SKM-1 treated with dmso at 0.1 percent for 144 hours (cell line): ENCODE measurements around the gene PSMB7.
A peak's percentile ranks its signal among the peaks of the same experiment; 100 is the strongest.
"Not testable (repeated sequence)": the region's sequence is repeated elsewhere in the genome, so short reads cannot be mapped to it uniquely, and the experiment has no call there.

Experiments
- DNase-seq: peaks from one replicate; lab custom pipeline; 2025; ENCODE audit not compliant: unreplicated experiment; lab: John Stamatoyannopoulos, UW

Gene PSMB7

DNA sequence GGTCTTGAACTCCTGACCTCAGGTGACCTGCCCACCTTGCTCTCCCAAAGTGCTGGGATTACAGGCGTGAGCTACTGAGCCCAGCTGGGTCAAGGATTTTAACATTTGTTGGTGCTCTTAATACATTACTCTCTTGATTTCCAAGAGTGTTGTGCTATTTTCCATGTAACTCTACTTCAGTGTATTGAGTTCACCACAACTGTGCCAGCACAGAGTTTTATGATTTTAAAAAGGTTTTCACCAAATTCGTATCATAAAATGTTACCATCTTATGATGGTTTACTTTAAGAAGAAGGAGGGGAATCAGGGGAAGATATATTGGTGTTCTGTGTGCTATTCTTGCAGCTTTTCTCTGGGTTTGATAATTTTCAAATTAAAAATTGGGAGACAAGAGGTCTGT, 28.4 kb upstream of the PSMB7 start:
- DNase-seq: no peak

DNA sequence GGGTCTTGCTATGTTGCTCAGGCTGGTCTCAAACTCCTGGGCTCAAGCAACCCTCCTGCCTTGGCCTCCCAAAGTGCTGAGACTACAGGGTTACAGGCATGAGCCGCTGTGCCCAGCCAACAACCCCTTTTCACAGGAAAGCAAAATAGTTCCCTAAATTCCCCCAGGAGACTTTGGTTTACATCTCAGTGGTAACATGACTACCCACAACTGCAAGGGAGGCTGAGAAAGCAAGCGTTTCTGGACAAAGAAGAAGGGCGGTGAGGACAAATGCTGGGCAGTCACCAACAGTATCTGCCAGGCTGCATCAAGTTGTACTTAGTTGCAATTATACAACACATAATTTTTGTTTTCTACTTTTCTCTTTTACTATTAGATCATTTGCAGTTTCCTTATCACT, 27.6 kb upstream of the PSMB7 start:
- DNase-seq: no peak

DNA sequence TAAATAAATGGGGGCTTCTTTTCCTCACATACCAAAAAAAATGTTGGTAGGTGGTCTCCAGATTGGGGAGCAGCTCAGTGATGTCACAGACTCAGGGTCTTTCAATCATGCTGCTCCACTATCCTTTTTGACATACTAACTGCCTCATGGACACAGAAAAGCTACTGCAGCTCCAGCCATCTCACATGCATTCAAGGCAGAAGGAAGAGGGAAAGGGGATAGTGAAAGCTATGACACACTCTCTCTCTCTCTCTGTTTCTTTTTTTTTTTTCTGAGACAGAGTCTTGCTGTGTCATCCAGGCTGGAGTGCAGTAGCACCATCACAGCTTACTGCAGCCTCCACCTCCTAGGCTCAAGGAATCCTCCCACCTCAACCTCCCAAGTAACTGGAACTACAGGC, 27.1 kb upstream of the PSMB7 start:
- DNase-seq: no peak

DNA sequence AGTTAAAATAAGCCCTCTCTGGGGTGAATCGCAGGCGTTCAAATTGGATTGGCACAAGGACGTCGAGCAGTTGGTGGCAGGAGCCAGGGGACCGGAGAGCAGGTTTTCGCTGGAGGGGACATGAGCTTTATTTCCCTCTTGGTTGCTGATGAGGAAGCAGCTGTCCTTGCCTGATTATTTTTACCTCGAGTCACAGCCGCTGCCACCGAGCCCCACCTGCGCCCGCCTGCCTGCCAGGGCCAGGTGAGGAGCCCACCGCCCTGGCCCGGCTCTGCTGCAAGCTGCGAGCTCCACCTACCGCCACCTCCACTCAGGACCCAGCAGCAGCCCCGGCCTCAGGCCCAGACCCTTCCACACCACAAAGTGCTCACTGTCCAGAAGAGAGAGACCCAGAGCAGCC, 26.0 kb upstream of the PSMB7 start:
- no peak for DNase-seq

DNA sequence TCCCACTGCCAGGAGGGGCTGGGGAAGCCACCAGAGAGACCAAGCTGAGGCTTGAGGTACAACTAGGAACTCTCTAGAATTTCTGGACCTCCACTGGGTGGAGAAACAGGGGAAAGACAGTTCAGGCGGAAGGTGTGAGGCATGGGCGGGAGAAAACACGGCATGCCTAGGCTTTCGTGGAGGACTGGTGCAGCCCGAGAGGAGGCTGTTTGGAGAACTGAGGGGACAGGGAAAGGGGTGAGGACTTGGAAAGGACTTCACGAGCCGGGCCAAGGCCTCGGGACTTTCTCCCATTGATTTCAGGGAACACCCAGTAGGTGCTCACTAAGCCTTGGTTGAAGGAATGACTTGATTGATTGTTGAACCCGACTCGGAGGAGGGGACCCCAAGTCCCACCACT, 25.5 kb upstream of the PSMB7 start:
- DNase-seq: no peak

DNA sequence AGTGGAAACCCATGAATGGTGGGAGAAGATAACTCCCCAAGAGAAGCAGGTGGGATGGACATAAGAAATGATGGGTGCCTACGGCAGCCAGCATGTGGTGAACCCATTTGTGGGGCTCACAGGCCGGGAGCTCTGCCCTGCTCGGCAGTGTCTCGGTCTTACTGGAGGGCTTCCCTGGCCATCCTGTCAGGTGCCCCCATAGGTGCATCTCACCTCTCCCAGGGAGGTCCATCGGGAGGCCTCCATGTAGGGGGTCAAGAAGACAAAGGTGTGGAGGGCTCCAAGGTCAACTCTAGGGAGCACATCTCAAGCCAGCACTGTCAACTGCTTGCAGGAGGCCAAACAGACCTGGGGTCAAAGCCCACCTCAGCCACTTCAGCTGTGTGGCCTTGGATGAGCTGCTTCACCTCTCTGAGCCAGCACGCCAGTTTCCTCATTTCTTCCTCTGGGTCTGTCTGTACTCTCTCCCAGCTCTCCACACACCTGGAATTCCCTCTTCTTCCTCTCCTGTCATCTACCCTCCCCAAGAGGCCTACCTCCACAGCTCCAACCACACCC, 24.5 kb upstream of the PSMB7 start:
- DNase-seq: no peak

DNA sequence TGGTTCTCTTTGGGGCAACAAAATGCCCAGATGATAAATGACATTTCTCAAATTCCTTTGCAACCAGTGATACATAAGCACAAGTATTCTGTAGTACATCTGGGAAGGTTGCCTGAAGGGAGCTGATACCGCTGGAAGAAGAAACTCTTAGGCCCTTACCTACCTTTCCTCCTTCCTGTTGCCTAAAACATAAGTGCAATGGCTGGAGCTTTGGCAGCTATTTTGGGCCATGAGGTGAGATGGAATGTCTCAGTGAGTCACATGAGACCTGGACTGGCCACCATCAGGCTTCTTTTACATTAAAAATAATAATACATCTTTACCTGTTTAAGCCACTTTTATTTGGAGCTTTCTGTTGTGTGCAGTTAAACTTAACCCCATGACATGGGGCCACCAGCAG, 23.8 kb upstream of the PSMB7 start:
- DNase-seq: no peak

DNA sequence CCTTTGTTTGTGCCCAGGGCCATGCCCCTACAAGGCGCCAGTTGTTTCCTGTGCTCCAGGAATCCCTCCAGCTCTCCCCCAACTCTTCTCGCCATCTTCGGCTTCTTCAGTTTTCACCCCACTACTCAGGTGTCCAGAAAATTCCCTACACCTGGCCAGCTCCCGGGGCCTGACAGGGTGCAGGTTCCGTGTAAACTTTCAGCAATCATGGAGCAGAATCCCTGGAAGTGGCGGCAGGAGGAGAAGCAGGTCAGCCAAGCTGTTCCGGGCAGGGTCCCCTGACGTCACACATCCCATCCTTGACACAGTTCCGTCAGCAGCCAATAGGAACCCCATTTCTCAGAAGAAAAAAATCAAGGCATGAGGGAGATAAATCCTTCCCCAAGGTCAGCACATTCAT, 22.8 kb upstream of the PSMB7 start:
- DNase-seq: no peak

DNA sequence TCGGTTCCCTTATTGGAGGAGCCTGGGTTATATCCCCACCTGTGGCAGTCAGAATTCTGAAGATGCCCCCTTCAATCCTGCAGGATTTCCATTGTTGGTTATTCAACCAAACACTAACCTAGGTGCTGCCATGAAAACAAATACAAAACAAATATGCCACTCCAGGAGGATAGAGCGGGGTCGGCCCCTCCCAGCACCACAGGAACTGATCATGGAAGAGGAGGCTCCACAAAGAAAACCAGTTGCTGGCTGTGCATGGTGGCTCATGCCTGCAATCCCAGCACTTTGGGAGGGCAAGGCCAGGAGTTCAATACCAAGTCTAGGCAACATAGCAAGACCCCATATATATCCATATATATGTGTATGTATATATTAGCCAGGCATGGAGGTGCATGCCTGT, 21.8 kb upstream of the PSMB7 start:
- no peak for DNase-seq

DNA sequence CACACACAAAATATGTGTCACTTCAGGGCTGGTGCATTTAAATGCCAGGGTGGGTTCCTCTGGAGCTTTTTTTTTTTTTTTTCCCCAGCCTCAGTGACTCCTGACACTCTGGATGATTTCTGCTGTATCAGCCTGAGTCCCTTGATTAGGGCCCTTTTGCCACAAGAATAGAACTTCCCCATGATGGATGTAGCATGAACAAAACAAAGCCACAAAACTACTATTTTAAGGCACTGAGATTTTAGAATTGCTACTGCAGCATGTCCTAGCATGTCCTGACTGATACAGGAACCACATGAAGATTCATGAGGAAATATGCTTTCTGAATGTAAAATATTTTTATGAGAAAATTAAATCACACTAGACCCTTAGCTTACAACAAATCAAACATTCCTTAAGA, 21.1 kb upstream of the PSMB7 start:
- DNase-seq: peak; percentile 39

DNA sequence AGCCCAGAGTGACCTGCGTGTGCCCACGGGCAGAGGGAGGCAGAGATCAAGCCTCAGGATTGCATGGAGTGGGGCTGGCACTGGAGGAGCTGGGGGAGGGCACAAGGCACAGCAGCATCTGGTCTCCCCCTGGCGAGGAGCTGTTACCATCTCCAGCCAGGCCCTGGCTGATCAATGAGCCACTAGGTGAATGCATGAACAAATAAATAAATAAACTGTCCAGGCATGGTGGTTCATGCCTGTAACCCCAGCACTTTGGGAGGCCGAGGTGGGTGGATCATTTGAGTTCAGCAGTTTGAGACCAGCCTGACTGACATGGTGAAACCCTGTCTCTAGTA, 14.3 kb upstream of the PSMB7 start:
- no peak for DNase-seq

DNA sequence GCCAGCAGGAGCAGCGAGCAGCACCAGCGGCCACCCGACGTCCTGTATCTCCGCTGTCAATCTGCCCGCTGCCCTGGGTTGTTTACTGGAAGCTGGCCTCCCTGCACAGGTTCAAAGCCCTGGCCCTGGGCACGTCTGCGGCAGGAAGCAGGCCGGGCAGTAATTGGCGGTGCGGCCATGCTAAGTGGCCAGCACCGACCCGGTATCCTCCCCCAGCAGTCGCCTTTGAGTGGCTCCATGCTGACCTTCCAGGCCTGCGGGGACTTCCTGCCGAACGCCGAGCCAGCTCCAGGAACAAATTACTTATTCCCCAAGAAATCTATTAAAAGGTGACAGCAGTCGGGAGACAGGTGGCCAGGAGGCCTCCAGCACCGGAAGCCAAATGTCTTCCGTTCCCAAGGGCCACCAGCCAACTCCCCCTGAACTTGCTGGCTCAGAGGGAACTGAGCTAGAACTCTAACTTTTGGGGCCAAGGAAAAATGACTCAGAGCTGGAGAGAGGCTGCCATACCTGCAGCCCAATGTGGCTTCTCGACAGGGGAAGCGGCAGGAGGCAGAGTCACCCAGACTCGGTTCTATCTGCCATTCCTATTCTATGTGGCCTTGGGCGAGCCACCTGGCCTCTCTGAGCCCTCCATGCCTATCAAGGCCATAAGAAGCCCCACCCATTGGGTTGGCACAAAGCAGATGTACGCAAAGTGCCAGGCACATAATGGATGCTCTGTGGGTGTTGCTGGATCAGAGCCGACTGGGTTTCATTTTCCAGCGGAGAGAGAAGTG, 13.7 kb upstream of the PSMB7 start:
- DNase-seq: no peak

DNA sequence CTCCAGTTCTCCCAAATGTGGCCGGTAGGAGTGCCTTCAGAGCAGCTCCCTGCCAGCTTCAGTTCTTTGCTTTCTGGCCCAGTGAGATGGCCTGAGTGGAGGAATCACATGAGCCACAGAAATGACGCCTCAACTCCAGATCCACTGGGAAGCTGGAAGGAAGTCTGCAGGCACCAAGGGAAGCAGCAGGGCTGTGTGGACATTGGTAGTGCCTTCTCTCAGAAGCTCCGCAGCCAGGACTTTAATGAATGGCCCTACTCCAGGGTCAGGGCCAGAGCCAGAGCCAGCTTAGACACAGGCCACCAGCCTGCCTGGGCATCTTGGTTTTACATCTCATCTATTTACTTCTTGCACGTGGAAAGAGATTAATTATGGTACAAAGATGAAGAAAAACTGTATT, 12.0 kb upstream of the PSMB7 start:
- no peak for DNase-seq

DNA sequence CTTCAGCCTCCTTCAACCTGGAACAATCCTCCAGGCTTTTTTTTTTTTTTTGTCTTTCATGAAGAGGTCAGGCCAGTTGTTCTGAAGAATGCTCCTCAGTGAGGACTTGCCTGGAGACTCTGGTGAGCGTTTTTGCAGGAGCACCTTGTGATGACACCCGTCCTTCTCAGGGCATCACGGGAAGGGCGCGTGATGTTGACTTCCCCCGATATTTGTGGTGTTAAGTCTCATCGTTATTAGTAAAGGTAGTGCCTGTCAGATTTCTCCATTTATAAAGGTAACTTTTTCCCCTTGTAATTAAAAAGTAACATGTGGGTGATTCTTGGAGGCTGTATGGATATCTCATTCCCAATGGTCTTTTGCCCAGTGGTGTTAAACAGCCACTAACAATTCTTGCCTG, 11.1 kb upstream of the PSMB7 start:
- no peak for DNase-seq

DNA sequence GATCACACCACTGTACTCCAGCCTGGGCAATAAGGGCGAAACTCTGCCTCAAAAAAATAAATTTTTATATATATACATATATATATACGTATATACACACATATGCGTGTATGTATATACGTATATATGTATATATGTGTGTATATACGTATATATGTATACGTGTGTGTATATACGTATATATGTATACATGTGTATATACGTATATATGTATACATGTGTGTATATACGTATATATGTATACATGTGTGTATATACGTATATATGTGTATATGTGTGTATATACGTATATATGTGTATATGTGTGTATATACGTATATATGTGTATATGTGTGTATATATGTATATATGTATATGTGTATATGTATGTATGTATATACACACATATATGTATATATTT, 10.5 kb upstream of the PSMB7 start:
- DNase-seq: not testable (repeated sequence)

DNA sequence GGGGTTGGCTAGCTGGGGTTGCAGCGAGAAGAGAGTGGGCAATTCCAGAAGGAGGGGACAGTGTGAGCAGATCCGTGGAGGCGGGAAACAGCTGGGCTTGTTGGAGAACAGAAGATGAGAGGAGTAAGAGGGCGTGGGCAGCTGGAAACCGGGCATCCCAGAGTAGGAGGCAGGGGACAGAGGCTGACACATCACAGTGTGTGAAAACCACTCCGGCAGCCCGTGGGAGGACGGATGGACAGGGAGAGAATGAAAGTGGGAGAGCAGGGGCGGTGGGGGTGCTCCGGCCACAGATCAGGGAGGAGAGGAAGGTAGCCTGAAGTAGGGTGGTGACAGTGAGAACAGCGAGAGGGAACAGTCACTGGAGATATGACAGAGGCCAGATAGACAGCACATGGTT, 8.3 kb upstream of the PSMB7 start:
- no peak for DNase-seq

DNA sequence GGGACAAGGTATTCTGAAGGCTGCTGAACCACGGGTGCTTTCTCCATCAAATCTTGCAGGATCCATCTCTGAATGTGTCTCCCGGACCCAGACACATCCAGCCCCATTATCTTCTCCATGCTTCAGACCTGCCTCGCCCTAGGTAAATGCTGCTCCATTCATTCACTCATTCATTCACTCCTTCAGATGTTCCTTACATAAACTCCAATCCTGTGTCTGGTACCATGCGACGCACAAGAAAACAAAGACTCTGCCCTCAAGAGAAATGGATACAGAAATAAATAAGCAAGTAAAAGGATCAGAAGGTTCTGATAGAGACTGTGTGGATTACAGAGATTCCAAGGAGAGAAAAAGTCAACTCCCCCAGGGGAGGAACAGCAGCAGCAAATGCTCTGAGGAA, 7.9 kb upstream of the PSMB7 start:
- DNase-seq: no peak

DNA sequence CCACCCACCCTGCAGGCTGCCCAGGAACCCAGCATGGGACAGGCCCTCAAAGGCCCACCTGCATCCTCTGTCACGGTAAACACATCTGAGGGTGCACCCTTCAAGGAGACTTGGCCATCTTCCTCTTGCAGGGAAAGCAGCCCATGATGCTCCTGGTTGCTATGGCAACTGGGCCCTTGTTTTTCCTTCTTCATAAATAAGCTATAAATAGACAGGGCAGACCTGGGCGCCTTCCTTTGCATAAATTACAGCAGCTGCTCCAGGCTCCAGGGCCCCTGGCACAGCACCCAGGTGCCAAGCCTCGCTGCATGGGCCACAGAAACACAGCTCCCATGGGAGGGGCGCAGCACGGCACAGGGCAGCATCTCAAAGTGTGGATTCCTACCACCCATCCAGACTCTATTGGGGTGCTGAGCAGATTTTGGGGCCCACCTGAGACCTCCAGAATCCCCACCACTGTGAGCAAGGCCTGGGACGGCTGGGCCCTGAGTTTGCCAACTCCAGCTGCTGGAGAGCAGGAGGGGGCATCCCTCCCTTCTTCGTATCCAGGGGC, 5.8 kb upstream of the PSMB7 start:
- DNase-seq: no peak

DNA sequence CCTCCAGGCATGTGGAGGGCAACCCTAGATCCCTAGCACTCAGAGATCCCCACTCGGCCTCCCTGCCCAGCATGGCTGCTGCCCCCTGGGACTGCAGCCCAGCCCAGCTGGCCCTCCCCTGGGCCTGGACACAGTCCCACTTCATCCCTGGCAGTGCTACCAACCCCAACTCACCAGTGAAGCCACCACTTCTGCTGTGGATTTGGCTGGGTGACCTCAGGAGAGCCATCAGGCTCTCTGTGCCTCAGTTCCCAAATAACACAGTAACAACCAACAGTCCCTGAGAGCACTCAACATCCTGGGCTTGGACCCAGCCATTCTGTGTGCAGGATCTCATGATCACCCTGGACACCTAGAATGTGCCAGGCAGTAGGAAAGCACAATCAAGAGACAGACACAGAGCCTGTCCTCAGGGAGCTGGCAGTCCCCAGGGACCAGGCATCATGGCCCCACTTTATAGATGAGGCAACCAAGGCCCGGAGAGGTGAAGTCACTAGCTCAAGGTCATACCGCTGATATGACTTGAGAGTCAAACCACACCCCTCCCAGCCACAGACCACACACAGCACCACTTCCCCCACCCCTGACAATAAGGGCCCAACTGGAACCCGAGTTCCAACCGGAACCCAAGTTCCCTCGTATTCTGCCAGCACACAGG, 4.7 kb upstream of the PSMB7 start:
- no peak for DNase-seq

DNA sequence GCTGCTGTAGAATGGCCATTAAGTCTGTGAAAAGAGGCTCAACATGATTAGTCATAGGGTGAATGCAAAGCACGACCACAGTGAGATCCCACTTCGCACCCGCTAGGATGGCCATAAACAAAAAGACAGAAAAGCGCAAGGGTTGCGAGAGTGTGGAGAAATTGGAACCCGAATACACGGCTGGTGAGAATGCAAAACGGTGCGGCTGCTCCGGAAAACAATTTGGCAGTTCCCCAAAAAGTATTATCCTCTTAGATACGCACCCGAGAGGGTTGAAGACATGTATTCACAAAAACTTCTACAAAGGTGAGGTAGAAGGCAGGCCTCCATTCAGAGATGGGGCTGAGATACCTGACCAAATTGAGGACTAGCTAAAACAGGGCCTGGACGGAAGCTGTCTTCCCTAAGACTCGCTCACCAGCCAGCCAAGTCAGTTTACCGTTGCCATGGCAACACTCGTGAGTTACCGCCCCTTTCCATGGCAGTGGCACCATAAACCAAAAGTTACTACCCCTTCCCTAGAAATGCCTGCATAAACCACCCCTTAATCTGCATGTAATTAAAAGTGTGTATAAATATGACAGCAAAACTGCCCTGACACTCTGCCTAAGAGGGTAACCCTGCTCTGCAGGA, 726 bp upstream of the PSMB7 start:
- no peak for DNase-seq

DNA sequence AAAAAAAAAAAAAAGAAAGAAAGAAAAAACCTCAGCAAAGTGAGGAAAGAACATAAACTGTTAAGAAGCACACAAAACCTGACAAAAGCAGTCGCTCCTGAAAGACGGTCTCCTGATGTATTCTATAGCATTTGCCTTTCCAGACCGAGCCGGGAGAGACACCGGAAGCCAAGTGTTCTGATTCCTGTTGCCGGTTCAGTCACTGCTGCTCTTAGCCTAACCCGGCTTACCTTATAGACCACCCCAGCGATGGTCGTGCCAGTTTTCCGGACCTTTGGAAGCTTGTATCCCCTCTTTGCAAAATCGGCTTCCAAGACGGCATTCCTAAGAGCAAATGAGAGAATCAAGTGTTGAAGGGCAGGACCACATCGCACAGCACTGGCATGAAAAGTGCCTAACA, 630 bp downstream of the PSMB7 start:
- DNase-seq: no peak

DNA sequence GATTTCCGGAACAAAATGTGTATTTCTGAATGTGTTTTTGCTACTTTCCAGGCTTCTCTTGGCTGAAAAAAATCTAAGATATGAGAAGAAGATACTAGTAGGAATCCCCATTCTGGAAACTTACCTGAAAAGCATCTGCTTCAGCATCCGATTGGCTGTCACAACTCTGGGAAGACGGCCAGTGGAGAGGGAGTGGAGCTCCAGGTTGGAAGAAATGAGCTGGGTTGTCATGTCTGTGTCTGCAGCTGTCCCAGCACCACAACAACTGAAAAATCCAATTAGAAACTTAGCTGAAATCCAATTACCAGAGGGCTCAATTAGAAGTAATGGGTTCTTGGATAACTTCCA, 3.0 kb downstream of the PSMB7 start:
- DNase-seq: no peak
